Liver (tissue), 3 donors: Measurements from ENCODE around the gene PSMD4.

ENCODE experiments used
- EGR1 ChIP-seq, 2 donors: IDR thresholded peaks; 2 replicates each; pipeline ENCODE4 v1.6.1; 2016 to 2018; ENCODE audit warnings: antibody characterized with exemption in 2 of 2, low read depth in 2 of 2
- FOXA1 ChIP-seq: IDR thresholded peaks from 2 replicates; pipeline ENCODE4 v1.6.1; 2016; ENCODE audit warnings: antibody characterized with exemption
- GABPA ChIP-seq, 2 donors: IDR thresholded peaks in 1 of 2; conservative IDR thresholded peaks in 1 of 2; 2 replicates each; pipeline ENCODE4 v1.6.1; 2016; ENCODE audit warnings: antibody characterized with exemption in 2 of 2, mild to moderate bottlenecking in 1 of 2, moderate library complexity in 1 of 2
- JUND ChIP-seq, 2 donors: IDR thresholded peaks; 2 replicates each; pipeline ENCODE4 v1.6.1; 2016; ENCODE audit warnings: antibody characterized with exemption in 2 of 2
- RAD21 ChIP-seq, 2 donors: IDR thresholded peaks; 2 replicates each; pipeline ENCODE4 v1.6.1; 2016; ENCODE audit warnings: antibody characterized with exemption in 2 of 2, mild to moderate bottlenecking in 2 of 2
- SP1 ChIP-seq: IDR thresholded peaks from 2 replicates; pipeline ENCODE4 v1.6.1; 2018; ENCODE audit warnings: antibody characterized with exemption, mild to moderate bottlenecking
- TAF1 ChIP-seq: conservative IDR thresholded peaks from 2 replicates; pipeline ENCODE4 v1.6.1; 2016; ENCODE audit warnings: antibody characterized with exemption, mild to moderate bottlenecking
- YY1 ChIP-seq: IDR thresholded peaks from 2 replicates; pipeline ENCODE4 v1.6.1; 2016; ENCODE audit warnings: antibody characterized with exemption, mild to moderate bottlenecking
- TF ChIP-seq, protein P1 (sequence below): fragments of 150-350 bp; IDR thresholded peaks from 2 replicates; pipeline ENCODE4 v1.5.1; 2017; ENCODE audit warnings: improper control_type of control experiment, low read depth, low read length; ENCODE audit not compliant: missing input control
- TF ChIP-seq, protein P2 (sequence below): IDR thresholded peaks from 2 replicates; pipeline ENCODE4 v1.6.1; 2016; ENCODE audit warnings: antibody characterized with exemption
- TF ChIP-seq, protein P3 (sequence below): IDR thresholded peaks from 2 replicates; pipeline ENCODE4 v1.6.1; 2016; ENCODE audit warnings: antibody characterized with exemption, mild to moderate bottlenecking
- TF ChIP-seq, protein P4 (sequence below): IDR thresholded peaks from 2 replicates; pipeline ENCODE4 v1.6.1; 2016; ENCODE audit warnings: antibody characterized with exemption
- donor health status: healthy.
- donor health status: healthy.

DNA sequence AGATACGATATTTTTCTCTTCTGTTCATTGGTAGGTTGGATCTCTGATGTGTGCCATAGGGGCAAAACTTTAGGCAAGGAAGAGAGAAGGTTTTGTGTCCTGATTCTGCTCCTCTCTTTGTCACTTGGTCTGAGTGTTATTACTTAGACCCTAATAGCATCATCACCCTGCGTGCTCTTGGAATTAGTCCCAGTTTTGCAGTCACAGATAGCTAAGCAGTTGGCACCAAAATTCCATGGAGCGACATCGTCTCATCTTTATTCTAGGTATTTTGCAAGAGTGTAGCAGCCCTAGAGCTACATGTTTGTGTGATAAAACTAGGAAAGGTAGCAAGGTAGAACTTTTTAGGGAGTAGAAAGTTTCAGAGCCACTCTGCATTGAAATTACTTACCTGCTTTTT, 32.4 kb upstream of the PSMD4 start:
- TF ChIP-seq JUND (IDR thresholded peaks at IDR 0.05) (no peak), EGR1 (IDR thresholded peaks at IDR 0.05; ENCODE audit: low read depth in 2 of 2) (no peak), YY1 (no peak), FOXA1 (no peak), GABPA (IDR thresholded peaks at IDR 0.05 in 1 of 2, conservative IDR thresholded peaks at IDR 0.05 in 1 of 2) (no peak), TAF1 (no peak), SP1 (no peak), RAD21 (IDR thresholded peaks at IDR 0.05) (no peak)
- TF ChIP-seq, protein P1, sequence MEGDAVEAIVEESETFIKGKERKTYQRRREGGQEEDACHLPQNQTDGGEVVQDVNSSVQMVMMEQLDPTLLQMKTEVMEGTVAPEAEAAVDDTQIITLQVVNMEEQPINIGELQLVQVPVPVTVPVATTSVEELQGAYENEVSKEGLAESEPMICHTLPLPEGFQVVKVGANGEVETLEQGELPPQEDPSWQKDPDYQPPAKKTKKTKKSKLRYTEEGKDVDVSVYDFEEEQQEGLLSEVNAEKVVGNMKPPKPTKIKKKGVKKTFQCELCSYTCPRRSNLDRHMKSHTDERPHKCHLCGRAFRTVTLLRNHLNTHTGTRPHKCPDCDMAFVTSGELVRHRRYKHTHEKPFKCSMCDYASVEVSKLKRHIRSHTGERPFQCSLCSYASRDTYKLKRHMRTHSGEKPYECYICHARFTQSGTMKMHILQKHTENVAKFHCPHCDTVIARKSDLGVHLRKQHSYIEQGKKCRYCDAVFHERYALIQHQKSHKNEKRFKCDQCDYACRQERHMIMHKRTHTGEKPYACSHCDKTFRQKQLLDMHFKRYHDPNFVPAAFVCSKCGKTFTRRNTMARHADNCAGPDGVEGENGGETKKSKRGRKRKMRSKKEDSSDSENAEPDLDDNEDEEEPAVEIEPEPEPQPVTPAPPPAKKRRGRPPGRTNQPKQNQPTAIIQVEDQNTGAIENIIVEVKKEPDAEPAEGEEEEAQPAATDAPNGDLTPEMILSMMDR: no peak
- TF ChIP-seq, protein P2, sequence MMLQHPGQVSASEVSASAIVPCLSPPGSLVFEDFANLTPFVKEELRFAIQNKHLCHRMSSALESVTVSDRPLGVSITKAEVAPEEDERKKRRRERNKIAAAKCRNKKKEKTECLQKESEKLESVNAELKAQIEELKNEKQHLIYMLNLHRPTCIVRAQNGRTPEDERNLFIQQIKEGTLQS: no peak
- TF ChIP-seq, protein P3, sequence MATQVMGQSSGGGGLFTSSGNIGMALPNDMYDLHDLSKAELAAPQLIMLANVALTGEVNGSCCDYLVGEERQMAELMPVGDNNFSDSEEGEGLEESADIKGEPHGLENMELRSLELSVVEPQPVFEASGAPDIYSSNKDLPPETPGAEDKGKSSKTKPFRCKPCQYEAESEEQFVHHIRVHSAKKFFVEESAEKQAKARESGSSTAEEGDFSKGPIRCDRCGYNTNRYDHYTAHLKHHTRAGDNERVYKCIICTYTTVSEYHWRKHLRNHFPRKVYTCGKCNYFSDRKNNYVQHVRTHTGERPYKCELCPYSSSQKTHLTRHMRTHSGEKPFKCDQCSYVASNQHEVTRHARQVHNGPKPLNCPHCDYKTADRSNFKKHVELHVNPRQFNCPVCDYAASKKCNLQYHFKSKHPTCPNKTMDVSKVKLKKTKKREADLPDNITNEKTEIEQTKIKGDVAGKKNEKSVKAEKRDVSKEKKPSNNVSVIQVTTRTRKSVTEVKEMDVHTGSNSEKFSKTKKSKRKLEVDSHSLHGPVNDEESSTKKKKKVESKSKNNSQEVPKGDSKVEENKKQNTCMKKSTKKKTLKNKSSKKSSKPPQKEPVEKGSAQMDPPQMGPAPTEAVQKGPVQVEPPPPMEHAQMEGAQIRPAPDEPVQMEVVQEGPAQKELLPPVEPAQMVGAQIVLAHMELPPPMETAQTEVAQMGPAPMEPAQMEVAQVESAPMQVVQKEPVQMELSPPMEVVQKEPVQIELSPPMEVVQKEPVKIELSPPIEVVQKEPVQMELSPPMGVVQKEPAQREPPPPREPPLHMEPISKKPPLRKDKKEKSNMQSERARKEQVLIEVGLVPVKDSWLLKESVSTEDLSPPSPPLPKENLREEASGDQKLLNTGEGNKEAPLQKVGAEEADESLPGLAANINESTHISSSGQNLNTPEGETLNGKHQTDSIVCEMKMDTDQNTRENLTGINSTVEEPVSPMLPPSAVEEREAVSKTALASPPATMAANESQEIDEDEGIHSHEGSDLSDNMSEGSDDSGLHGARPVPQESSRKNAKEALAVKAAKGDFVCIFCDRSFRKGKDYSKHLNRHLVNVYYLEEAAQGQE: no peak
- TF ChIP-seq, protein P4, sequence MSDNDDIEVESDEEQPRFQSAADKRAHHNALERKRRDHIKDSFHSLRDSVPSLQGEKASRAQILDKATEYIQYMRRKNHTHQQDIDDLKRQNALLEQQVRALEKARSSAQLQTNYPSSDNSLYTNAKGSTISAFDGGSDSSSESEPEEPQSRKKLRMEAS: no peak
